CD8-positive, alpha-beta memory T cell (primary cell): ENCODE results near the gene CREBRF. TPM values are rescaled to one million over a fixed set of nuclear protein-coding genes. Genes with fewer than 3 reads are reported as not detected.
"Not testable (repeated sequence)": the region's sequence is repeated elsewhere in the genome, so short reads cannot be mapped to it uniquely, and the experiment has no call there.

Source experiments
- CTCF ChIA-PET: fragments of 350-600 bp; sonication (Branson Sonifier 250); formaldehyde crosslinking; loops from one replicate; lab custom pipeline; 2021; ENCODE audit warnings: antibody characterized with exemption; lab: Charles Lee
- POLR2A ChIA-PET: fragments of 350-600 bp; sonication (Branson Sonifier 250); formaldehyde crosslinking; loops from one replicate; lab custom pipeline; 2021; ENCODE audit warnings: antibody characterized with exemption; lab: Charles Lee
- DNase-seq, 5 donors: peaks; one replicate each; pipeline versions ENCODE4 v3.0.0 to v3.0.0-alpha.2; 2020 to 2022; ENCODE audit warnings: mixed read lengths in 1 of 5
- H3K27ac ChIP-seq: one replicate; pipeline ENCODE4 v1.7.0; 2013; ENCODE audit warnings: low read depth, mild to moderate bottlenecking, low read length, moderate library complexity
- H3K27me3 ChIP-seq: 2 replicates; pipeline ENCODE4 v1.7.0; 2013; ENCODE audit warnings: low read length, mild to moderate bottlenecking; ENCODE audit not compliant: insufficient read depth, poor library complexity, severe bottlenecking
- H3K36me3 ChIP-seq: 2 replicates; pipeline ENCODE4 v1.7.0; 2013; ENCODE audit warnings: mild to moderate bottlenecking, low read length, moderate library complexity; ENCODE audit not compliant: insufficient read depth
- H3K4me1 ChIP-seq: 2 replicates; pipeline ENCODE4 v1.7.0; 2013; ENCODE audit warnings: mild to moderate bottlenecking, low read length, moderate library complexity; ENCODE audit not compliant: insufficient read depth
- H3K4me3 ChIP-seq: 2 replicates; pipeline ENCODE4 v1.7.0; 2013; ENCODE audit warnings: mild to moderate bottlenecking, low read length
- H3K9me3 ChIP-seq: 2 replicates; pipeline ENCODE4 v1.7.0; 2013; ENCODE audit warnings: mild to moderate bottlenecking, low read length
- H3K27ac Mint-ChIP-seq, 8 donors: one replicate each; pipeline ENCODE4 v1.8.0; 2020 to 2021; ENCODE audit warnings: mixed read lengths in 8 of 8, mild to moderate bottlenecking in 6 of 8, inconsistent platforms in 3 of 8, moderate library complexity in 3 of 8
- H3K27me3 Mint-ChIP-seq, 2 donors: one replicate each; pipeline ENCODE4 v1.8.0; 2020 to 2021; ENCODE audit warnings: mixed read lengths in 2 of 2, mild to moderate bottlenecking in 1 of 2, moderate library complexity in 1 of 2
- H3K36me3 Mint-ChIP-seq, 3 donors: one replicate each; pipeline ENCODE4 v1.8.0; 2020 to 2021; ENCODE audit warnings: mixed read lengths in 3 of 3, inconsistent platforms in 1 of 3, mild to moderate bottlenecking in 1 of 3
- H3K4me1 Mint-ChIP-seq, 3 donors: one replicate each; pipeline ENCODE4 v1.8.0; 2020 to 2021; ENCODE audit warnings: mixed read lengths in 3 of 3, inconsistent platforms in 1 of 3, mild to moderate bottlenecking in 1 of 3
- H3K4me3 Mint-ChIP-seq, 7 donors: one replicate each; pipeline ENCODE4 v1.8.0; 2020 to 2021; ENCODE audit warnings: mixed read lengths in 7 of 7, mild to moderate bottlenecking in 6 of 7, moderate library complexity in 4 of 7, inconsistent platforms in 2 of 7
- H3K9me3 Mint-ChIP-seq, 5 donors: one replicate each; pipeline ENCODE4 v1.8.0; 2020 to 2022; ENCODE audit warnings: mixed read lengths in 5 of 5, mild to moderate bottlenecking in 3 of 5, moderate library complexity in 2 of 5, inconsistent platforms in 1 of 5
- polyA plus RNA-seq: library from polyadenylated mRNA; unstranded; fragments of 300-500 nt; fragmentation: Illumina TruSeq; gene quantifications from one replicate; pipeline ENCODE4 v1.2.3, GENCODE V29; 2021
- total RNA-seq, 2 experiments: library from RNA; stranded (reverse); gene quantifications; one replicate each; pipeline ENCODE4 v1.2.3, GENCODE V29; 2021

CREBRF gene
- total and polyA plus RNA-seq, 3 experiments from 2014 or later, result 14.3 to 61.0 (median 14.9) TPM

DNA sequence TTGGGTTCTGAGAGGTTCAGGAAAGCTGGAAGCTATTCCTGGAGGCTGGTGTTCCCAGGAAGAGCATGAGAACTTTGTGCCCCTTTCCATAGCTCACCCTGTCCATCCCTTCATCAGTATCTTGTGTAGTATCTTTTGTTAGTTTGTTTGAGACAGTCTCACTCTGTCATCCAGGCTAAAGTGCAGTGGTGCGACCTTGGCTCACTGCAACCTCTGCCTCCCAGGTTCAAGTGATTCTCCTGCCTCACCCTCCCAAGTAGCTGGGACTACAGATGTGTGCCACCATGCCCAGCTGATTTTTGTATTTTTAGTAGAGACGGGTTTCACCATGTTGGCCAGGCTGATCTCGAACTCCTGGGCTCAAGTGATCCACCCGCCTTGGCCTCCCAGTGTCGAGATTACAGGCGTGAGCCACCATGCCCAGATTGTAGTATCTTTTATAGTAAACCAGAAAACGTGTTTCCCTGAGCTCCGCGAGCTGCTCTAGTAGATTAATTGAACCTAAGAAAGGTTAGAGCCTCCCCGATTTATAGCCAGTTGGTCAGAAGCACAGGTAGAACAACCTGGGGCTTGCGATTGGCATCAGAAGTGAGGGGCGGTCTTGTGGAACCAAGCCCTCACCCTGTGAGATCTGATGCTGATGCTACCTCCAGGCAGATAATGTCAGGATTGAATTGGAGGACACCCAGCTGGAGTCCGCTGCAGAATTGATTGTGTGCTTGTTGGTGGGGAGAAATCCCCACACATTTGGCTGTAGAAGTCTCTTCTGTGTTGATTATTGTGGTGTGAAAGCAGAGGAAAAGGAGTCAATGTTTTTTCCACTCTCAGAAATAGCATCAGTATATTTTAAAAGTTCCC is 40.3 kb upstream of the CREBRF start:
- Mint-ChIP-seq H3K36me3 (peaks cover 0 to 30% (median 11%) of the 10 kb centered on the region in 3 donors), H3K9me3 (no peaks in the 10 kb centered on the region), H3K27me3 (no peaks in the 10 kb centered on the region), H3K27ac (peak overlapping the region; percentile 14 to 72 (median 50)), H3K4me1 (peaks cover 39 to 65% (median 50%) of the 10 kb centered on the region in 3 donors), H3K4me3 (peak overlapping the region in 1 of 7 donors; percentile 54)
- Histone ChIP-seq H3K27ac (no peak overlapping the region), H3K4me3 (no peak overlapping the region), H3K27me3 (no peaks in the 10 kb centered on the region), H3K36me3 (peaks cover 3% of the 10 kb centered on the region), H3K4me1 (peaks cover 8% of the 10 kb centered on the region), H3K9me3 (no peaks in the 10 kb centered on the region)
- no peak for DNase-seq
- ChIA-PET CTCF (interaction anchor here (1.1 kb wide), 1 partner anchor 32 kb away, joined by 3 read pairs; no protein-coding TSS in a partner anchor), POLR2A (no interaction called here)

DNA sequence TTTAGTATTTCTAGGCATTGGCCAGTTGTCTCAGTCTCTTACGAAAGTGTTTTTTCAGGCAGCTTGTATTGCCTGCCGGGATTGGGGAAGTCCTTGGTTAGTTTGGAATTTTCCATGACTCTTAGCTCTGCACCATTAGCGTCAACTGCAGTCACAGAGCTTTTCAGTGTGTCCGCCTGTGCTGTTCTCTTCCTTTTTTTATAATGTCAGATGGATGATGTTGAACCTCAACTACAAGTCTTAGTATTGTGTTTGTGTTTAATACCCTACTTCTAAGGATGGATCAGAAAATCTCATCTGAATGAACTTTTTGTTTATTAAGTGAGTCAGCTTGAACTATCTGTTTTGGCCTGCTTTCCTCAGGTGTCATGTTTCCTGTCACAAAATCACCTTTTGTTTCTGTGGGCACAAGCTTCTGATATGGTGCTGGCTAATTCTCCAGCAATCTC is 39.5 kb upstream of the CREBRF start:
- Mint-ChIP-seq H3K27me3 (no peaks in the 10 kb centered on the region), H3K9me3 (no peaks in the 10 kb centered on the region), H3K27ac (peak overlapping the region; percentile 39 to 77 (median 58)), H3K4me1 (peaks cover 35 to 60% (median 53%) of the 10 kb centered on the region in 3 donors), H3K36me3 (peaks cover 0 to 35% (median 11%) of the 10 kb centered on the region in 3 donors), H3K4me3 (no peak overlapping the region)
- no peak for DNase-seq
- CTCF ChIA-PET, result no interaction called here
- POLR2A ChIA-PET, result no interaction called here
- peaks cover 8% of the 10 kb centered on the region for H3K4me1 ChIP-seq
- H3K36me3 ChIP-seq, result peaks cover 6% of the 10 kb centered on the region
- H3K9me3 ChIP-seq, result no peaks in the 10 kb centered on the region
- H3K4me3 ChIP-seq, result no peak overlapping the region
- no peaks in the 10 kb centered on the region for H3K27me3 ChIP-seq
- no peak overlapping the region for H3K27ac ChIP-seq

DNA sequence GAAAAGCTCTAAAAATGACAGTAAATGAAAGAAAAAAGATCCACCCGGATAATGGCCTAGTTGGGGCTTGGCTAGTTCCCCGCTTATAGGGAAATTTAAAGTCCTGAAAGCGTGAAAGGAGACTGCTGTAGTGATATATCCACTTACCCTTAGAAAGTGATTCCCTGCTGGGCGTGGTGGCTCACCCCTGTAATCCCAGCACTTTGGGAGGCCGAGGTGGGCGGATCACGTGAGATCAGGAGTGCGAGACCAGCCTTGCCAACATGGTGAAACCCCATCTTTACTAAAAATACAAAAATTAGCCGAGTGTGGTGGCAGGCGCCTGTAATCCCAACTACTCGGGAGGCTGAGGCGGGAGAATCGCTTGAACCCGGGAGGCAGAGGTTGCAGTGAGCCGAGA is 39.1 kb upstream of the CREBRF start:
- Mint-ChIP-seq H3K36me3 (peaks cover 0 to 36% (median 12%) of the 10 kb centered on the region in 3 donors), H3K27ac (peak overlapping the region in 6 of 8 donors; percentile 39 to 77 (median 64)), H3K4me1 (peaks cover 33 to 59% (median 51%) of the 10 kb centered on the region in 3 donors)
- H3K4me3 Mint-ChIP-seq, CTCF ChIA-PET, H3K27ac ChIP-seq, H3K9me3 Mint-ChIP-seq, H3K36me3 ChIP-seq, H3K4me3 ChIP-seq, DNase-seq, H3K27me3 ChIP-seq, H3K9me3 ChIP-seq, POLR2A ChIA-PET, H3K27me3 Mint-ChIP-seq, H3K4me1 ChIP-seq: not testable (repeated sequence)

DNA sequence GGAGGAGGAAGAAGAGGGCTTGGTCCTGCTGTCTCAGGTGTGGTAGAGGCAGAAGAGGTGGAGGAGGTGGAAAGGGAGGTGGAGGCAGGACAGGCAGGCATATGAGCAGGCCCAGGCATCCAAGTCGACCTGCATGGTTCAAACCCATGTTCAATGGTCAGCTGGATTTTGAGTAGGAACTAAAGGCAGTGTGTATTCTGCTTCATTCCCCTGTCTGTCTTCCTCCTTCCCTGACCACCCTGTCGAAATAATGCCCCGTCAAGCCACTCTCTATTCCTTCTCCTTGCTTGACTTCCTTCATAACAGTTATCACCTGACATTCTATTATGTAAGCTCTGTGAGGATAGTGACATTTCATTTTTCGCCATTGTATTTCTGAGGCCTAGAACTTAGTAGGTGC is 37.8 kb upstream of the CREBRF start:
- no peak overlapping the region for H3K4me3 ChIP-seq
- POLR2A ChIA-PET, result no interaction called here
- H3K4me1 ChIP-seq, result peaks cover 8% of the 10 kb centered on the region
- H3K4me1 Mint-ChIP-seq, result peaks cover 32 to 56% (median 51%) of the 10 kb centered on the region in 3 donors
- no peaks in the 10 kb centered on the region for H3K27me3 Mint-ChIP-seq
- DNase-seq, result no peak
- H3K27me3 ChIP-seq, result no peaks in the 10 kb centered on the region
- peaks cover 11% of the 10 kb centered on the region for H3K36me3 ChIP-seq
- no peak overlapping the region for H3K27ac ChIP-seq
- CTCF ChIA-PET, result no interaction called here
- H3K9me3 ChIP-seq, result no peaks in the 10 kb centered on the region
- no peak overlapping the region for H3K4me3 Mint-ChIP-seq
- peaks cover 0 to 42% (median 16%) of the 10 kb centered on the region in 3 donors for H3K36me3 Mint-ChIP-seq
- peak overlapping the region in 4 of 8 donors; percentile 3 to 82 (median 18) for H3K27ac Mint-ChIP-seq
- no peaks in the 10 kb centered on the region for H3K9me3 Mint-ChIP-seq

DNA sequence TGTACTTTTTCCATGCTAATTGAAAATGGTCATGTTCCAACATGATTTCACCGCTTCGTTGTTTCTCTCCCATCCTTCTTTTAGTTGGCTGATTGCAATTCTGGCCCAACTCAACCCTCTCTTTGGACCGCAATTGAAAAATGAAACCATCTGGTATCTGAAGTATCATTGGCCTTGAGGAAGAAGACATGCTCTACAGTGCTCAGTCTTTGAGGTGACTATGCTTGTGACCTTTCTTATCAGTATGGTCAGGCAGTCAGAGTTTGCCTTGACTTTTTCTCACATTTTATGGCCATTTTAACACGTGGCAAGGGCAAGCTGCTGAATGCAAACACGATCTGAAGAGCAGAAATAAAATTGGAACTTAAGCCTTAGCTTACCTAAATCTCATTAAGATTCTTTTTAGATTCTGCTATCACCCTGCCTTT is 36.0 kb upstream of the CREBRF start:
- no peak overlapping the region for H3K4me3 ChIP-seq
- Mint-ChIP-seq H3K27me3 (no peaks in the 10 kb centered on the region), H3K9me3 (no peaks in the 10 kb centered on the region), H3K36me3 (peaks cover 4 to 50% (median 21%) of the 10 kb centered on the region in 3 donors), H3K4me1 (peaks cover 28 to 49% (median 44%) of the 10 kb centered on the region in 3 donors), H3K27ac (peak overlapping the region in 1 of 8 donors; percentile 65), H3K4me3 (no peak overlapping the region)
- ChIA-PET CTCF (no interaction called here), POLR2A (no interaction called here)
- H3K27ac ChIP-seq, result no peak overlapping the region
- no peaks in the 10 kb centered on the region for H3K9me3 ChIP-seq
- H3K4me1 ChIP-seq, result peaks cover 4% of the 10 kb centered on the region
- DNase-seq, result no peak
- H3K36me3 ChIP-seq, result peaks cover 11% of the 10 kb centered on the region
- no peaks in the 10 kb centered on the region for H3K27me3 ChIP-seq

DNA sequence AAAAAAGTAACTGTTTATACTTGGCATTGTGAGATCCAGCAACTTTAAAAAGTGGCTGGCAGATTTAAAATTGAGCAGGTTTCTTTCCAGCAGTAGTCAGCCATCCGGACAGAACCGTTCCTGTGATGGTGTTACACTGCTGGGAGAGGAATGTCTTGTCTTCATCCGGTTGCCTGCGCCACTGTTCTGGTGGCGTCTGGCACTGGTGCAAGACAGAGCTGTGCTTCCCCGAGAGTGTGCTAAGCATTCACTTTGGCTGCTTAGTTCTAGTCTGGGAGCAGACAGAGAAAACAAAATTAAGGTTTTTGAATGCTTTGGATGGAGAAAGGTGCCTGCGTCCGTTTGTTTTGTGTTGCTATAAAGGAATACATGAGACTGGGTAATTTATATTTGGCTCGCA is 35.5 kb upstream of the CREBRF start:
- DNase-seq, result no peak
- Histone ChIP-seq H3K4me1 (peaks cover 4% of the 10 kb centered on the region), H3K9me3 (no peaks in the 10 kb centered on the region), H3K27me3 (no peaks in the 10 kb centered on the region), H3K4me3 (no peak overlapping the region), H3K36me3 (peaks cover 11% of the 10 kb centered on the region), H3K27ac (no peak overlapping the region)
- Mint-ChIP-seq H3K27me3 (no peaks in the 10 kb centered on the region), H3K36me3 (peaks cover 4 to 52% (median 21%) of the 10 kb centered on the region in 3 donors), H3K27ac (peak overlapping the region in 2 of 8 donors; percentile 36 to 40), H3K4me1 (peaks cover 27 to 44% (median 40%) of the 10 kb centered on the region in 3 donors), H3K9me3 (no peaks in the 10 kb centered on the region), H3K4me3 (no peak overlapping the region)
- POLR2A ChIA-PET, result no interaction called here
- CTCF ChIA-PET, result no interaction called here

DNA sequence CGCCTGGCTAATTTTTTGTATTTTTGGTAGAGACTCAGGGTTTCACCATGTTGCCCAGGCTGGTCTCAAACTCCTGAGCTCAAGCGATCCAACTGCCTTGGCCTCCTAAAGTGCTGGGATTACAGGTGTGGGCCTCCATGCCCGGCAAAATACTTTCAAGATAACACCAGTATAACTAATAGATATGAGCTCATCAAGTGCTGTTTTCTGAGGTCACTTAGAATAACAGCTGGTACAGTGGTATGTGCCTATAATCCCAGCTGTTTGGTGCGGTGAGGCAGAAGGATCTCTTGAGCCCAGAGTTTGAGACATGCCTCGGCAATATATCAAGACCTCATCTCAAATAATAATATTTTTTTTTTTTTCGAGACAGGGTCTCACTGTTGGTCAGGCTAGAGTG is 30.5 kb upstream of the CREBRF start:
- Histone ChIP-seq H3K27ac (no peak overlapping the region), H3K36me3 (peaks cover 9% of the 10 kb centered on the region), H3K9me3 (no peaks in the 10 kb centered on the region), H3K27me3 (no peaks in the 10 kb centered on the region), H3K4me1 (peaks cover 26% of the 10 kb centered on the region), H3K4me3 (no peak overlapping the region)
- POLR2A ChIA-PET, result interaction anchor here (0.6 kb wide), 1 partner anchor 63 kb away, joined by 12 read pairs; no protein-coding TSS in a partner anchor
- no peaks in the 10 kb centered on the region for H3K27me3 Mint-ChIP-seq
- H3K9me3 Mint-ChIP-seq, result no peaks in the 10 kb centered on the region
- peaks cover 4 to 19% (median 15%) of the 10 kb centered on the region in 3 donors for H3K4me1 Mint-ChIP-seq
- peak overlapping the region in 3 of 8 donors; percentile 12 to 72 (median 68) for H3K27ac Mint-ChIP-seq
- no peak for DNase-seq
- peaks cover 4 to 39% (median 12%) of the 10 kb centered on the region in 3 donors for H3K36me3 Mint-ChIP-seq
- CTCF ChIA-PET, result no interaction called here
- H3K4me3 Mint-ChIP-seq, result peak overlapping the region in 1 of 7 donors; percentile 13

DNA sequence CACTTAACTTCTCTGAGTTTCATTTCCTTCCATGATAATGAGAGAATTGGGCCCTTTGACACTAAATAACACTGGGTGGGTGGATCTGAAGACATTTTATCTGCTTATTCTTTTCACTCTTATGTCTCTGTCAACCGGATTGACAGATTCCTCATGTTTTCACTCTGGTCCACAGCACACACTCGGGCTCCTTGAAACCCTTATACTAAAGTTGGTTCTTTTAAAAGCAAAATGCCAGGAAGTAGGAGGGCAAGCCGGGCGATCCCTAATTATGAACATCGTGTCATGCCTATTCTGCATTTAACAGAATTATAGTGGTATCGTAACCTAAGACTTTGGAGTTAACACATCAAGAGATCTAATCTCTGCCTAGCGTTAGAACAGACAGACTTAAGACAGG is 28.2 kb upstream of the CREBRF start:
- Histone ChIP-seq H3K27ac (no peak overlapping the region), H3K36me3 (no peaks in the 10 kb centered on the region), H3K27me3 (no peaks in the 10 kb centered on the region), H3K9me3 (no peaks in the 10 kb centered on the region), H3K4me1 (peaks cover 26% of the 10 kb centered on the region), H3K4me3 (no peak overlapping the region)
- POLR2A ChIA-PET, result no interaction called here
- CTCF ChIA-PET, result no interaction called here
- Mint-ChIP-seq H3K4me3 (no peak overlapping the region), H3K4me1 (peaks cover 2 to 11% (median 4%) of the 10 kb centered on the region in 3 donors), H3K27me3 (no peaks in the 10 kb centered on the region), H3K36me3 (peaks cover 4 to 25% (median 8%) of the 10 kb centered on the region in 3 donors), H3K27ac (peak overlapping the region in 4 of 8 donors; percentile 1 to 67 (median 54)), H3K9me3 (no peaks in the 10 kb centered on the region)
- no peak for DNase-seq
